ENCODE measurements around the gene ALX3. TPM values are rescaled to one million over a fixed set of nuclear protein-coding genes. Genes with fewer than 3 reads are reported as not detected.
"Not testable (repeated sequence)": the region's sequence is repeated elsewhere in the genome, so short reads cannot be mapped to it uniquely, and the experiment has no call there.

The ALX3 gene
- total RNA-seq, 2 donors from 2014 or later: not detected

DNA sequence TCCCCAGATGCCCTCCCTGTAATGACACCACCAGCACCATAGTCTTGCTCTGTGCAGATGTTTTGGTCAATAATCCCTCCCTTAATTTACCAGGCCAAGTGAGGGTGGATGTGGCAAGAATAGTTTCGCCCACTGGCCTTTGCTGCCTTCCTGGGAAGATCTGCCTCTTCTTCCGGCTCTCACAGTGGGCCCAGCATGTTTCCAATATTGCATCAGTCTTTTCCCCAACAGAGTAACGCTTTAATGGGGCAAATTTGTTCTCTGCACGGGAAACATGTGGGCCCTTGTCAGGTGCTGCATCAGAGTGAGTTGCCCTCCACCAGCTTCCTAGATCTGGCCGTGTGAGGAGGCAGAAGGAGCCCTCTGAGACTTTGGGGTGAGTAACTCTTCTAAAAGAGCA, 12.0 kb upstream of the ALX3 start:
- H3K27me3 ChIP-seq (ENCODE audit: control insufficient read depth, insufficient read depth, low read length, poor library complexity, severe bottlenecking): peaks cover 95% of the 10 kb centered on the region
- no peak overlapping the region for H3K27ac Mint-ChIP-seq
- no peak overlapping the region for H3K4me3 Mint-ChIP-seq
- no peak for DNase-seq
- peaks cover 96% of the 10 kb centered on the region for H3K27me3 Mint-ChIP-seq (ENCODE audit: insufficient read depth)
- 62 to 70% methylated on average over 5 of the region's 5 CpGs for whole genome bisulfite sequencing, 2 experiments (ENCODE audit: insufficient coverage in 1 of 2, insufficient read length in 1 of 2)
- H3K4me1 ChIP-seq (ENCODE audit: control insufficient read depth, insufficient read depth, low read length): peaks cover 9% of the 10 kb centered on the region
- H3K4me3 ChIP-seq (ENCODE audit: low read length): no peak overlapping the region
- no peak overlapping the region for H3K9ac ChIP-seq (ENCODE audit: extremely low read depth, low read length, poor library complexity, severe bottlenecking)
- no peaks in the 10 kb centered on the region for H3K36me3 ChIP-seq (ENCODE audit: control insufficient read depth, insufficient read depth, low read length)
- no peaks in the 10 kb centered on the region for H3K9me3 ChIP-seq (ENCODE audit: control insufficient read depth, low read length)
- TF ChIP-seq, protein P1, sequence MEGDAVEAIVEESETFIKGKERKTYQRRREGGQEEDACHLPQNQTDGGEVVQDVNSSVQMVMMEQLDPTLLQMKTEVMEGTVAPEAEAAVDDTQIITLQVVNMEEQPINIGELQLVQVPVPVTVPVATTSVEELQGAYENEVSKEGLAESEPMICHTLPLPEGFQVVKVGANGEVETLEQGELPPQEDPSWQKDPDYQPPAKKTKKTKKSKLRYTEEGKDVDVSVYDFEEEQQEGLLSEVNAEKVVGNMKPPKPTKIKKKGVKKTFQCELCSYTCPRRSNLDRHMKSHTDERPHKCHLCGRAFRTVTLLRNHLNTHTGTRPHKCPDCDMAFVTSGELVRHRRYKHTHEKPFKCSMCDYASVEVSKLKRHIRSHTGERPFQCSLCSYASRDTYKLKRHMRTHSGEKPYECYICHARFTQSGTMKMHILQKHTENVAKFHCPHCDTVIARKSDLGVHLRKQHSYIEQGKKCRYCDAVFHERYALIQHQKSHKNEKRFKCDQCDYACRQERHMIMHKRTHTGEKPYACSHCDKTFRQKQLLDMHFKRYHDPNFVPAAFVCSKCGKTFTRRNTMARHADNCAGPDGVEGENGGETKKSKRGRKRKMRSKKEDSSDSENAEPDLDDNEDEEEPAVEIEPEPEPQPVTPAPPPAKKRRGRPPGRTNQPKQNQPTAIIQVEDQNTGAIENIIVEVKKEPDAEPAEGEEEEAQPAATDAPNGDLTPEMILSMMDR (conservative IDR thresholded peaks at IDR 0.05): no peak
- no peak overlapping the region for H3K27ac ChIP-seq (ENCODE audit: low read depth, low read length)
- H3K4me1 Mint-ChIP-seq: peaks cover 7% of the 10 kb centered on the region
- H3K9me3 Mint-ChIP-seq: no peaks in the 10 kb centered on the region
- H3K36me3 Mint-ChIP-seq (ENCODE audit: low read depth): no peaks in the 10 kb centered on the region

DNA sequence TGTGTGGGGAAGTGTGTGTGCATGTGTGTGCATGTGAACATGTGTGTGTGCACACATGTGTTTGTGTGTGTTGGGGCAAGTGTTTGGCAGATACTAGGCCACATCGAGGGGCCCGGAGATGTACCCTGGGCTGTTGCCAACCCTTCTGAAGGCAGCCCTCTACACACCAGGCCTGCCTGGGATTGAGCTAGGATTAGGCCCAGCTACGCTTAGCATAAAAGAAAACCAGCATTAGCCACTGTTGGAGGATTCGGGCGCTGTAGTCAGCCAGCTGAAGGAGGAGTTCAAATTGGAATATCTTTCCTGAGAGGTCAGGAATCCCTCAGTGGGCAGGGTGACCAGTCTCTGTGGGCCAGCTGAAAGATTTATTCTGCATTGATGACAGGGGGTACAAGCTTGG, 10.6 kb upstream of the ALX3 start:
- Histone ChIP-seq H3K36me3 (ENCODE audit: control insufficient read depth, insufficient read depth, low read length) (no peaks in the 10 kb centered on the region), H3K4me3 (ENCODE audit: low read length) (no peak overlapping the region), H3K4me1 (ENCODE audit: control insufficient read depth, insufficient read depth, low read length) (peaks cover 9% of the 10 kb centered on the region), H3K9me3 (ENCODE audit: control insufficient read depth, low read length) (no peaks in the 10 kb centered on the region), H3K27me3 (ENCODE audit: control insufficient read depth, insufficient read depth, low read length, poor library complexity, severe bottlenecking) (peaks cover 95% of the 10 kb centered on the region), H3K27ac (ENCODE audit: low read depth, low read length) (no peak overlapping the region), H3K9ac (ENCODE audit: extremely low read depth, low read length, poor library complexity, severe bottlenecking) (no peak overlapping the region)
- Mint-ChIP-seq H3K4me3 (no peak overlapping the region), H3K36me3 (ENCODE audit: low read depth) (no peaks in the 10 kb centered on the region), H3K4me1 (peaks cover 7% of the 10 kb centered on the region), H3K9me3 (no peaks in the 10 kb centered on the region), H3K27ac (no peak overlapping the region), H3K27me3 (ENCODE audit: insufficient read depth) (peaks cover 96% of the 10 kb centered on the region)
- TF ChIP-seq, protein P1 (conservative IDR thresholded peaks at IDR 0.05): no peak
- no peak for DNase-seq
- 91 to 94% methylated on average over 2 to 5 of the region's 5 CpGs for whole genome bisulfite sequencing, 2 experiments (ENCODE audit: insufficient coverage in 1 of 2, insufficient read length in 1 of 2)

DNA sequence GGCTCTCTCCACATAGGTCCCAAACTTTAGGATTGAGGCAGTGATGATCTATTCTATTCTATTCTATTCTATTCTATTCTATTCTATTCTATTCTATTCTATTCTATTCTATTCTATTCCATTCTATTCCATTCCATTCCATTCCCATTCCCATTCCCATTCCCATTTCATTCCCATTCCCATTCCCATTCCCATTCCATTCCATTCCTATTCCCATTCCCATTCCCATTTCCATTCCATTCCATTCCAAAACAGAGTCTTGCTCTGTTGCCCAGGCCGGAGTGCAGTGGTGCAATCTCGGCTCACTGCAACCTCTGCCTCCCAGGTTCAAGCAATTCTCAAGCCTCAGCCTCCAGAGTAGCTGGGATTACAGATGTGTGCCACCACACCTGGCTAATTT, 9.5 kb upstream of the ALX3 start:
- not testable (repeated sequence) for DNase-seq
- peaks cover 94% of the 10 kb centered on the region for H3K27me3 Mint-ChIP-seq (ENCODE audit: insufficient read depth)
- 92 to 98% methylated on average over 2 of the region's 2 CpGs for WGBS, 2 experiments (ENCODE audit: insufficient coverage in 1 of 2, insufficient read length in 1 of 2)

More for the DNA sequence above, 9.5 kb upstream of the ALX3 start:
- H3K36me3 Mint-ChIP-seq (ENCODE audit: low read depth); H3K9ac ChIP-seq (ENCODE audit: extremely low read depth, low read length, poor library complexity, severe bottlenecking); H3K9me3 Mint-ChIP-seq; H3K4me1 Mint-ChIP-seq; H3K36me3 ChIP-seq (ENCODE audit: control insufficient read depth, insufficient read depth, low read length); H3K9me3 ChIP-seq (ENCODE audit: control insufficient read depth, low read length); H3K27ac ChIP-seq (ENCODE audit: low read depth, low read length); H3K4me1 ChIP-seq (ENCODE audit: control insufficient read depth, insufficient read depth, low read length); H3K27ac Mint-ChIP-seq; H3K4me3 ChIP-seq (ENCODE audit: low read length); H3K4me3 Mint-ChIP-seq: not testable (repeated sequence)
- peaks cover 94% of the 10 kb centered on the region for H3K27me3 ChIP-seq (ENCODE audit: control insufficient read depth, insufficient read depth, low read length, poor library complexity, severe bottlenecking)

Data from endodermal cell (in vitro differentiated cells).